GM12874 (cell line): ENCODE data around the gene ADAMTS14.

Experiments
- TF ChIP-seq, protein P1 (sequence below): IDR thresholded peaks from 2 replicates; pipeline ENCODE4 v1.5.1; 2011; ENCODE audit warnings: low read depth, mild to moderate bottlenecking, control low read depth, low read length, moderate library complexity; ENCODE audit not compliant: insufficient read depth

ADAMTS14 gene

GRCh38 chr10:70809011-70809611 is 136.8 kb downstream of the ADAMTS14 start:
- TF ChIP-seq, protein P1, sequence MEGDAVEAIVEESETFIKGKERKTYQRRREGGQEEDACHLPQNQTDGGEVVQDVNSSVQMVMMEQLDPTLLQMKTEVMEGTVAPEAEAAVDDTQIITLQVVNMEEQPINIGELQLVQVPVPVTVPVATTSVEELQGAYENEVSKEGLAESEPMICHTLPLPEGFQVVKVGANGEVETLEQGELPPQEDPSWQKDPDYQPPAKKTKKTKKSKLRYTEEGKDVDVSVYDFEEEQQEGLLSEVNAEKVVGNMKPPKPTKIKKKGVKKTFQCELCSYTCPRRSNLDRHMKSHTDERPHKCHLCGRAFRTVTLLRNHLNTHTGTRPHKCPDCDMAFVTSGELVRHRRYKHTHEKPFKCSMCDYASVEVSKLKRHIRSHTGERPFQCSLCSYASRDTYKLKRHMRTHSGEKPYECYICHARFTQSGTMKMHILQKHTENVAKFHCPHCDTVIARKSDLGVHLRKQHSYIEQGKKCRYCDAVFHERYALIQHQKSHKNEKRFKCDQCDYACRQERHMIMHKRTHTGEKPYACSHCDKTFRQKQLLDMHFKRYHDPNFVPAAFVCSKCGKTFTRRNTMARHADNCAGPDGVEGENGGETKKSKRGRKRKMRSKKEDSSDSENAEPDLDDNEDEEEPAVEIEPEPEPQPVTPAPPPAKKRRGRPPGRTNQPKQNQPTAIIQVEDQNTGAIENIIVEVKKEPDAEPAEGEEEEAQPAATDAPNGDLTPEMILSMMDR: no peak

DNA sequence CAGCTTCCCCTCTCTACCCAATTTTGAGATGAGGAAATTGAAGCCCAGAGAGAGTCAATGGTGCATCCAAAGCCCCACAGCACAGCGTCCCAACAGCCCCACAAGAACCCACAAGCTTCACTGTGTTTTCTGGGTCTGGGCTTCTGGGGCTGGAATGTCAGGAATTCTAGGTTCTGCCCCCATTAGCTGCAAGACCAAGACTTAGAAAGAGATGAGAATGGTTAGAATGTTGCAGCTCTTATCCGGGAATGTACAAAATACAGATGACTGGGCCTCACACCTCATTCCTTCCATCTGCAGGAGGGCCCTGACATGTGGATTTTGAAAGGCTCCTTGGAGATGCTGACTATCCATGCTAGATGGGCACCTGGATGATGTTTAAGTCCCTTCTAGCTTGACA is 137.4 kb downstream of the ADAMTS14 start:
- TF ChIP-seq, protein P1: no peak

DNA sequence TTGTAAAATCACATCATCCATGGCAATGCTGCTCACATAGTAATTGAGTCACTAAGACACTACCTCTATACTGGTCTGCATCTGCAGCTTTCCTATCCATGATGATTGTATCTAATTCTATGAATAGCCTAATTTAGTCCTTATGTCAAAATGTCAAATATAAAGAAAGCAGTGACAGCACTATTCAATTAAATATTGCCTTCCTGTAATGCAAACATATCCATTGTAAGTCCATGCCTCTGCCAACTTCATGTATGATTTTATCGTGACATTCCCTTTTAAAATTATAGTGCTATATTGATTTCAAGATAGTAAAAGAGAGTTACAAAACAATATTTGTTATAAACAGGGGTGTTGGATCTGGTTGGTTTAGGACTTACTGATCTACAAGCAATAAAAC is 138.7 kb downstream of the ADAMTS14 start:
- TF ChIP-seq, protein P1: no peak

DNA sequence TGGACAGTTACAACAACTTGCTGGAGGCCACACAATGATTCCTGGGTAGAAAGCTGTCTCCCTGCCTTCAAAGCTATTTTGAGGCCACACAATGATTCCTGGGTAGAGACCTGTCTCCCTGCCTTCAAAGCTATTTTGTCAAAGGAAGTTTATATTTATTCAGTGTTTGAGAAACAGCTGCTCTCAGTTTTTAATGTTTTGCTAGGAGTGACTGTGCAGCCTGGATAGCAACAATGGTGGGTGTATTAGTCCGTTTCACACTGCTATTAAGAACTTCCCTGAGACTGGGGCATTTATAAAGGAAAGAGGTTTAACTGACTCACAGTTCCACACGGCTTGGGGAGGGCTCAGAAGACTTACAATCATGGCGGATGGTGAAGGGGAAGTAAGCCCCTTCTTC is 139.6 kb downstream of the ADAMTS14 start:
- TF ChIP-seq, protein P1: no peak
